GM12892 (cell line): ENCODE results near the gene PBX1.

Experiments
- POLR2A ChIP-seq: IDR thresholded peaks from 2 replicates; pipeline ENCODE4 v1.6.1; 2011; ENCODE audit warnings: low read depth, low read length, control low read depth
- POLR2AphosphoS5 ChIP-seq: IDR thresholded peaks from 2 replicates; pipeline ENCODE4 v1.6.1; 2011; ENCODE audit warnings: low read depth, low read length, control low read depth
- TAF1 ChIP-seq: IDR thresholded peaks from 2 replicates; pipeline ENCODE4 v1.6.1; 2011; ENCODE audit warnings: low read depth, mild to moderate bottlenecking, control low read depth, low read length, borderline replicate concordance

GRCh38 chr1:164780863-164781262, 221.9 kb downstream of the PBX1 start:
- no peak for TF ChIP-seq TAF1
- TF ChIP-seq POLR2AphosphoS5: no peak
- no peak for TF ChIP-seq POLR2A
